ENCODE data around the gene FZD10.

The FZD10 gene

DNA sequence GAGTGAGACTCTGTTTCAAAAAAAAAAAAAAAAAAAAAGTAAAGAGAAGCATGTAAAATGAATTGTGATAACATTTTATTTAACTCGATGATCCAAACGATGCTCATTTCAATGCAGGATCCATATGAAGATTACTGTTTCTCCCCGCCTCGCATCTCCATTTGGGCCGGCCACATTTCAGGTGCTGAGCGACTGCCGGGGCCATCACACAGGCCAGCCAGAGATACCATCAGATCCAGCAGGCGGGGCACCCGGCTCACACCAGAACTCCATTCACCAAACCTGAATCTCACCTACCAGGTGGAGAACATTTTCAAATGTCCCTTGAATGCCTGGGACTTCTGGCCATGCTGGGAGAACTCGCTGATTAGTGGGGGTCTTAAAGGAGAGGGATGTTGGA lies 18.0 kb upstream of the FZD10 start:
- ATAC-seq, result no peak
- TF ChIP-seq ZFP30 (CRISPR knock-in tag; IDR thresholded peaks at IDR 0.05) (no peak), RARB (CRISPR knock-in tag; IDR thresholded peaks at IDR 0.05) (no peak), ESRRG (CRISPR knock-in tag; IDR thresholded peaks at IDR 0.05) (no peak), ZNF70 (CRISPR knock-in tag; IDR thresholded peaks at IDR 0.05) (no peak), ISL1 (CRISPR knock-in tag; IDR thresholded peaks at IDR 0.05) (no peak), GLIS3 (CRISPR knock-in tag; IDR thresholded peaks at IDR 0.05) (no peak), BACH2 (CRISPR knock-in tag; IDR thresholded peaks at IDR 0.05; ENCODE audit: borderline replicate concordance) (no peak)
- TF ChIP-seq, protein P1, sequence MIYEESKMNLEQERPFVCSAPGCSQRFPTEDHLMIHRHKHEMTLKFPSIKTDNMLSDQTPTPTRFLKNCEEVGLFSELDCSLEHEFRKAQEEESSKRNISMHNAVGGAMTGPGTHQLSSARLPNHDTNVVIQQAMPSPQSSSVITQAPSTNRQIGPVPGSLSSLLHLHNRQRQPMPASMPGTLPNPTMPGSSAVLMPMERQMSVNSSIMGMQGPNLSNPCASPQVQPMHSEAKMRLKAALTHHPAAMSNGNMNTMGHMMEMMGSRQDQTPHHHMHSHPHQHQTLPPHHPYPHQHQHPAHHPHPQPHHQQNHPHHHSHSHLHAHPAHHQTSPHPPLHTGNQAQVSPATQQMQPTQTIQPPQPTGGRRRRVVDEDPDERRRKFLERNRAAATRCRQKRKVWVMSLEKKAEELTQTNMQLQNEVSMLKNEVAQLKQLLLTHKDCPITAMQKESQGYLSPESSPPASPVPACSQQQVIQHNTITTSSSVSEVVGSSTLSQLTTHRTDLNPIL (CRISPR knock-in tag; IDR thresholded peaks at IDR 0.05; ENCODE audit: low read depth), result no peak
- TF ChIP-seq, protein P2, sequence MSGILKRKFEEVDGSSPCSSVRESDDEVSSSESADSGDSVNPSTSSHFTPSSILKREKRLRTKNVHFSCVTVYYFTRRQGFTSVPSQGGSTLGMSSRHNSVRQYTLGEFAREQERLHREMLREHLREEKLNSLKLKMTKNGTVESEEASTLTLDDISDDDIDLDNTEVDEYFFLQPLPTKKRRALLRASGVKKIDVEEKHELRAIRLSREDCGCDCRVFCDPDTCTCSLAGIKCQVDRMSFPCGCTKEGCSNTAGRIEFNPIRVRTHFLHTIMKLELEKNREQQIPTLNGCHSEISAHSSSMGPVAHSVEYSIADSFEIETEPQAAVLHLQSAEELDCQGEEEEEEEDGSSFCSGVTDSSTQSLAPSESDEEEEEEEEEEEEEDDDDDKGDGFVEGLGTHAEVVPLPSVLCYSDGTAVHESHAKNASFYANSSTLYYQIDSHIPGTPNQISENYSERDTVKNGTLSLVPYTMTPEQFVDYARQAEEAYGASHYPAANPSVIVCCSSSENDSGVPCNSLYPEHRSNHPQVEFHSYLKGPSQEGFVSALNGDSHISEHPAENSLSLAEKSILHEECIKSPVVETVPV (CRISPR knock-in tag; IDR thresholded peaks at IDR 0.05), result no peak

DNA sequence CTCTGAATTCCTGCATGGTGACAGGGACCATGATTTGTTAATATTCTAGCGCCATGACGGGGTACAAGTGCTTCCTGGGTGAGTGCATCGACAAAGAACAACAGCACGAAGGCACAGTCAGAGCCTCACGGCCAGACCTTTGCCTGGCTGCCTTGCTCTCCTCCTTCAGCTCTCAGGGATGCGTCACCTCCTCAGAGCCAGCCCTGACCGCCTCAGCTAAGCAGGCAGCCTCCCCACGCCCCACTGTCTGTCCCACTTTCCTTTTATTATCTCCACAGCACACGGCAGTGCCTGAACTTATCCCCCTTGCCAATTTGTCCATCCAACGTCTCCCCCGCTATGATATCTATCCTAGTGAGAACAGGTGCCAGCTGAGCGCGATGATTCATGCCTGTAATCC lies 16.5 kb upstream of the FZD10 start:
- TF ChIP-seq ZFP30 (CRISPR knock-in tag; IDR thresholded peaks at IDR 0.05), result no peak
- TF ChIP-seq GLIS3 (CRISPR knock-in tag; IDR thresholded peaks at IDR 0.05), result no peak
- TF ChIP-seq, protein P1 (CRISPR knock-in tag; IDR thresholded peaks at IDR 0.05; ENCODE audit: low read depth), result no peak
- no peak for TF ChIP-seq ARNTL (CRISPR knock-in tag; IDR thresholded peaks at IDR 0.05; ENCODE audit: borderline replicate concordance, low read depth)
- no peak for TF ChIP-seq OSR1 (CRISPR knock-in tag; IDR thresholded peaks at IDR 0.05)
- TF ChIP-seq ZC3H10 (CRISPR knock-in tag; IDR thresholded peaks at IDR 0.05), result no peak
- TF ChIP-seq ZFP3 (CRISPR knock-in tag; IDR thresholded peaks at IDR 0.05), result no peak
- no peak for ATAC-seq

DNA sequence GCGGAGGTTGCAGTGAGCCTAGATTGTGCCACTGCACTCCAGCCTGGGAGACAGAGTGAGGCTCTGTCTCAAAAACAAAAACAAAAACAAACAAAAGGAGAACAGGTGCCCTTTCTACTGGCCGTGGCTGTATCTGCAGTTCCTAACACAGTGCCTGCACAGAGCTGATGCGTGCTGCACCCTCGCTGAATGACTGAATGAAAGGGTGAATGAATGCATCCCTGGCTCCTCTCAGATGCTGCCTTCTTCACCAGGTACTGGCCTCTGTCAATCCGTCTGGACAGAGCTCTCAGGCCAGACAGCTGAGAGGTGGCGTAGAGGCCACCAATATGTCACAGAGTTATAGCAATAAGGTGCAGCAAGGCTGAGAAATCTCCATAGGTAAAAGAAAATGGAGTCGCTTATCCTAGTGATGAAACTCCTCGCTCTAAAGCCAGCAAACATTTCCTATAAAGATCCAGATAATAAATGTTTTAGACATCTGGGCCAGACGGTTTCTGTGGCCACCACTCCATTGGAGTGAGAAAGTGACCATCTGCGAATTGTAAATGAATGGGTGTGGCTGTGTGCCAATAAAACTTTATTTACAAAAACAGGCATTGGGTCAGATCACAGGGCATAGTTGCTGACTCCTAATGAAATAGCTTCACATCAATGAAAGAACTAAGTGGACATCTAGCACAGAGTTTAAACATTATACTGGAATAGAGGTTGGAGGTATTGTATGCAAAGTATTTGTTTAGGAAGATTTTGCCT lies 15.9 kb upstream of the FZD10 start:
- TF ChIP-seq BACH2 (CRISPR knock-in tag; IDR thresholded peaks at IDR 0.05; ENCODE audit: borderline replicate concordance), result no peak
- TF ChIP-seq TOX (CRISPR knock-in tag; IDR thresholded peaks at IDR 0.05; ENCODE audit: borderline replicate concordance), result no peak
- TF ChIP-seq, protein P3, sequence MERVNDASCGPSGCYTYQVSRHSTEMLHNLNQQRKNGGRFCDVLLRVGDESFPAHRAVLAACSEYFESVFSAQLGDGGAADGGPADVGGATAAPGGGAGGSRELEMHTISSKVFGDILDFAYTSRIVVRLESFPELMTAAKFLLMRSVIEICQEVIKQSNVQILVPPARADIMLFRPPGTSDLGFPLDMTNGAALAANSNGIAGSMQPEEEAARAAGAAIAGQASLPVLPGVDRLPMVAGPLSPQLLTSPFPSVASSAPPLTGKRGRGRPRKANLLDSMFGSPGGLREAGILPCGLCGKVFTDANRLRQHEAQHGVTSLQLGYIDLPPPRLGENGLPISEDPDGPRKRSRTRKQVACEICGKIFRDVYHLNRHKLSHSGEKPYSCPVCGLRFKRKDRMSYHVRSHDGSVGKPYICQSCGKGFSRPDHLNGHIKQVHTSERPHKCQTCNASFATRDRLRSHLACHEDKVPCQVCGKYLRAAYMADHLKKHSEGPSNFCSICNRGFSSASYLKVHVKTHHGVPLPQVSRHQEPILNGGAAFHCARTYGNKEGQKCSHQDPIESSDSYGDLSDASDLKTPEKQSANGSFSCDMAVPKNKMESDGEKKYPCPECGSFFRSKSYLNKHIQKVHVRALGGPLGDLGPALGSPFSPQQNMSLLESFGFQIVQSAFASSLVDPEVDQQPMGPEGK (CRISPR knock-in tag; IDR thresholded peaks at IDR 0.05; ENCODE audit: borderline replicate concordance), result no peak
- TF ChIP-seq ZNF70 (CRISPR knock-in tag; IDR thresholded peaks at IDR 0.05), result no peak
- TF ChIP-seq ESRRG (CRISPR knock-in tag; IDR thresholded peaks at IDR 0.05), result no peak
- no peak for TF ChIP-seq ISL1 (CRISPR knock-in tag; IDR thresholded peaks at IDR 0.05)
- TF ChIP-seq, protein P4, sequence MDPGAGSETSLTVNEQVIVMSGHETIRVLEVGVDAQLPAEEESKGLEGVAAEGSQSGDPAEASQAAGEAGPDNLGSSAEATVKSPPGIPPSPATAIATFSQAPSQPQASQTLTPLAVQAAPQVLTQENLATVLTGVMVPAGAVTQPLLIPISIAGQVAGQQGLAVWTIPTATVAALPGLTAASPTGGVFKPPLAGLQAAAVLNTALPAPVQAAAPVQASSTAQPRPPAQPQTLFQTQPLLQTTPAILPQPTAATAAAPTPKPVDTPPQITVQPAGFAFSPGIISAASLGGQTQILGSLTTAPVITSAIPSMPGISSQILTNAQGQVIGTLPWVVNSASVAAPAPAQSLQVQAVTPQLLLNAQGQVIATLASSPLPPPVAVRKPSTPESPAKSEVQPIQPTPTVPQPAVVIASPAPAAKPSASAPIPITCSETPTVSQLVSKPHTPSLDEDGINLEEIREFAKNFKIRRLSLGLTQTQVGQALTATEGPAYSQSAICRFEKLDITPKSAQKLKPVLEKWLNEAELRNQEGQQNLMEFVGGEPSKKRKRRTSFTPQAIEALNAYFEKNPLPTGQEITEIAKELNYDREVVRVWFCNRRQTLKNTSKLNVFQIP (CRISPR knock-in tag; IDR thresholded peaks at IDR 0.05; ENCODE audit: borderline replicate concordance, low read depth), result no peak
- no peak for TF ChIP-seq RARB (CRISPR knock-in tag; IDR thresholded peaks at IDR 0.05)
- TF ChIP-seq, protein P1 (CRISPR knock-in tag; IDR thresholded peaks at IDR 0.05; ENCODE audit: low read depth), result no peak
- no peak for TF ChIP-seq PPARA (CRISPR knock-in tag; IDR thresholded peaks at IDR 0.05; ENCODE audit: borderline replicate concordance)
- TF ChIP-seq, protein P2 (CRISPR knock-in tag; IDR thresholded peaks at IDR 0.05), result no peak
- no peak for TF ChIP-seq OSR1 (CRISPR knock-in tag; IDR thresholded peaks at IDR 0.05)
- no peak for TF ChIP-seq GLIS3 (CRISPR knock-in tag; IDR thresholded peaks at IDR 0.05)
- no peak for TF ChIP-seq ZC3H10 (CRISPR knock-in tag; IDR thresholded peaks at IDR 0.05)
- TF ChIP-seq ZNF8 (CRISPR knock-in tag; IDR thresholded peaks at IDR 0.05), result no peak
- no peak for TF ChIP-seq TCF4 (CRISPR knock-in tag; IDR thresholded peaks at IDR 0.05; ENCODE audit: borderline replicate concordance)
- no peak for TF ChIP-seq CSDC2 (CRISPR knock-in tag; IDR thresholded peaks at IDR 0.05)
- ATAC-seq, result no peak

All from SK-N-SH treated with all-trans-retinoic acid at 6 μM for 48 hours (cell line).